ENCODE measurements around the gene HMGCR.

Gene HMGCR

GRCh38 chr5:75341934-75342333, 4.9 kb downstream of the HMGCR start:
- no peak for DNase-seq

- no peak for DNase-seq
These were observed 5.8 kb downstream of the HMGCR start for GRCh38 chr5:75342836-75343235.

GRCh38 chr5:75348241-75348640, 11.2 kb downstream of the HMGCR start:
- no peak for DNase-seq

- DNase-seq: no peak
These were observed 12.6 kb downstream of the HMGCR start for GRCh38 chr5:75349663-75350062.

- DNase-seq: no peak
These were observed 14.3 kb downstream of the HMGCR start for GRCh38 chr5:75351139-75351926.

GRCh38 chr5:75355236-75355635, 18.2 kb downstream of the HMGCR start:
- DNase-seq: no peak

- no peak for DNase-seq
These were observed 19.7 kb downstream of the HMGCR start for GRCh38 chr5:75356719-75357118.

GRCh38 chr5:75358117-75358516, 21.1 kb downstream of the HMGCR start:
- DNase-seq: no peak

GRCh38 chr5:75361310-75361709, 24.3 kb downstream of the HMGCR start:
- DNase-seq: no peak

GRCh38 chr5:75362474-75362975, 25.5 kb downstream of the HMGCR start:
- DNase-seq: no peak

- DNase-seq: no peak
These were observed 26.1 kb downstream of the HMGCR start for GRCh38 chr5:75363111-75363510.

GRCh38 chr5:75363726-75364495, 26.9 kb downstream of the HMGCR start:
- no peak for DNase-seq

- no peak for DNase-seq
These were observed 27.7 kb downstream of the HMGCR start for GRCh38 chr5:75364571-75365280.

- no peak for DNase-seq
These were observed 28.7 kb downstream of the HMGCR start for GRCh38 chr5:75365740-75366139.

GRCh38 chr5:75366787-75367186, 29.8 kb downstream of the HMGCR start:
- no peak for DNase-seq

- DNase-seq: no peak
These were observed 30.4 kb downstream of the HMGCR start for GRCh38 chr5:75367401-75367800.

GRCh38 chr5:75368391-75368790, 31.4 kb downstream of the HMGCR start:
- DNase-seq: no peak

GRCh38 chr5:75373862-75374261, 36.8 kb downstream of the HMGCR start:
- DNase-seq: no peak

- no peak for DNase-seq
These were observed 37.4 kb downstream of the HMGCR start for GRCh38 chr5:75374394-75374814.

- DNase-seq: no peak
These were observed 38.4 kb downstream of the HMGCR start for GRCh38 chr5:75375414-75375813.

- DNase-seq: no peak
These were observed 43.1 kb downstream of the HMGCR start for GRCh38 chr5:75380099-75380498.

- DNase-seq: no peak
These were observed 44.4 kb downstream of the HMGCR start for GRCh38 chr5:75381456-75381855.

- DNase-seq: no peak
These were observed 47.2 kb downstream of the HMGCR start for GRCh38 chr5:75384218-75384617.
